CD4-positive, alpha-beta T cell treated with Interleukin-12 subunit alpha and Interleukin-12 subunit beta, for 1 hour (primary cell): Measurements from ENCODE around the gene TAOK1.
"Not testable (repeated sequence)": the region's sequence is repeated elsewhere in the genome, so short reads cannot be mapped to it uniquely, and the experiment has no call there.

Experiments
- DNase-seq: peaks from one replicate; pipeline ENCODE4 v3.0.0-alpha.2; 2020

The TAOK1 gene

GRCh38 chr17:29389982-29390850, at the start of gene TAOK1:
Gene TAOK1 (plus strand): TSS chr17:29390363. CDS start chr17:29451549, 61,186 bp downstream.
- DNase-seq = peak; percentile 98

- DNase-seq = no peak
Observed at GRCh38 chr17:29341726-29342125, 48.4 kb upstream of the TAOK1 start.

- no peak for DNase-seq
Observed at GRCh38 chr17:29342158-29342765, 47.9 kb upstream of the TAOK1 start.

GRCh38 chr17:29344201-29344856, 45.8 kb upstream of the TAOK1 start:
- no peak for DNase-seq

- DNase-seq = no peak
Observed at GRCh38 chr17:29345066-29345465, 45.1 kb upstream of the TAOK1 start.

- DNase-seq = not testable (repeated sequence)
Observed at GRCh38 chr17:29345470-29345869, 44.7 kb upstream of the TAOK1 start.

- DNase-seq = no peak
Observed at GRCh38 chr17:29346462-29346861, 43.7 kb upstream of the TAOK1 start.

GRCh38 chr17:29347831-29348629, 42.1 kb upstream of the TAOK1 start:
- DNase-seq = no peak

- no peak for DNase-seq
Observed at GRCh38 chr17:29349409-29349808, 40.8 kb upstream of the TAOK1 start.

- DNase-seq = no peak
Observed at GRCh38 chr17:29352146-29352545, 38.0 kb upstream of the TAOK1 start.

- DNase-seq = no peak
Observed at GRCh38 chr17:29357232-29357631, 32.9 kb upstream of the TAOK1 start.

GRCh38 chr17:29357821-29358232, 32.3 kb upstream of the TAOK1 start:
- no peak for DNase-seq

- DNase-seq = no peak
Observed at GRCh38 chr17:29358416-29358815, 31.7 kb upstream of the TAOK1 start.

GRCh38 chr17:29359777-29360176, 30.4 kb upstream of the TAOK1 start:
- no peak for DNase-seq

- no peak for DNase-seq
Observed at GRCh38 chr17:29363716-29364115, 26.4 kb upstream of the TAOK1 start.

GRCh38 chr17:29364691-29365090, 25.5 kb upstream of the TAOK1 start:
- DNase-seq = no peak

GRCh38 chr17:29368161-29368560, 22.0 kb upstream of the TAOK1 start:
- no peak for DNase-seq

- DNase-seq = no peak
Observed at GRCh38 chr17:29368926-29369325, 21.2 kb upstream of the TAOK1 start.

GRCh38 chr17:29369831-29370735, 20.1 kb upstream of the TAOK1 start:
- DNase-seq = peak; percentile 71

- no peak for DNase-seq
Observed at GRCh38 chr17:29376667-29377270, 13.4 kb upstream of the TAOK1 start.

GRCh38 chr17:29378500-29378899, 11.7 kb upstream of the TAOK1 start:
- DNase-seq = no peak
